HTR-8/SVneo (cell line): ENCODE results near the gene CHIT1.

Source experiments
- DNase-seq: peaks from one replicate; pipeline ENCODE4 v3.0.0; 2011; ENCODE audit warnings: low spot score, mixed read lengths; ENCODE audit not compliant: insufficient read length
- FAIRE-seq: peaks from 2 replicates; lab custom pipeline; 2011; peaks lifted over from hg19 to GRCh38; lab: Jason Lieb, UNC

The CHIT1 gene

GRCh38 chr1:203178083-203178482, 51.4 kb downstream of the CHIT1 start:
- FAIRE-seq (no peak), DNase-seq (peak; percentile 54)

DNA sequence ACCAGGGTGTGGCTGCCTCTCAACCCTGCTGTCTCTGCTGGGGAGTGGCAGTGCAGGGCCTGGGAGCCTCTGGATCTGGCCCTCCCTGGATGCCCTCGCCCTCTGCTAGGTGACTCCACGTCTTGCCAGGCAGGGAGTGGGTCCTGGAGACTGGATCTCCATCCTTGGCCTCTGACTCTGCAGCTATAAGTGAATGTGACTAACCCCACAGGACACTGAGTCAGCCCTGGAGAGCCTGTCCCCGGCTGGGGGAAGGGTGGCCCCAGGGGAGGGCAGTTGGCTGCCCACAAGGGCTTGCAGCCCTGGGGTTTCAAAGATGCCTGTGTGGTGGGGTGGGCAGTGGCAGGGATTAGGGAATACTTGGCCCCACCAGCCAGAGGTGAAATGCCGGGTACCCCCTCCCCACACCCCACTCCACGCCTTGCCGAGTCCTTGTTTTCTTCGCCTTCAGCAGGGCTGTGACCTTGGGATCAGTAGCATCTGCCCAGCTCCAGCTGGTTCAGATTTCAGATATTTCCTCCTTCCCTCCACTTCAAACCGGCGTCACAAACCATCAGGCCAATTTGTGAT, 51.9 kb downstream of the CHIT1 start:
- DNase-seq = peak; percentile 56
- FAIRE-seq = no peak

- FAIRE-seq = no peak
Measured at GRCh38 chr1:203177036-203177405, 52.5 kb downstream of the CHIT1 start.

DNA sequence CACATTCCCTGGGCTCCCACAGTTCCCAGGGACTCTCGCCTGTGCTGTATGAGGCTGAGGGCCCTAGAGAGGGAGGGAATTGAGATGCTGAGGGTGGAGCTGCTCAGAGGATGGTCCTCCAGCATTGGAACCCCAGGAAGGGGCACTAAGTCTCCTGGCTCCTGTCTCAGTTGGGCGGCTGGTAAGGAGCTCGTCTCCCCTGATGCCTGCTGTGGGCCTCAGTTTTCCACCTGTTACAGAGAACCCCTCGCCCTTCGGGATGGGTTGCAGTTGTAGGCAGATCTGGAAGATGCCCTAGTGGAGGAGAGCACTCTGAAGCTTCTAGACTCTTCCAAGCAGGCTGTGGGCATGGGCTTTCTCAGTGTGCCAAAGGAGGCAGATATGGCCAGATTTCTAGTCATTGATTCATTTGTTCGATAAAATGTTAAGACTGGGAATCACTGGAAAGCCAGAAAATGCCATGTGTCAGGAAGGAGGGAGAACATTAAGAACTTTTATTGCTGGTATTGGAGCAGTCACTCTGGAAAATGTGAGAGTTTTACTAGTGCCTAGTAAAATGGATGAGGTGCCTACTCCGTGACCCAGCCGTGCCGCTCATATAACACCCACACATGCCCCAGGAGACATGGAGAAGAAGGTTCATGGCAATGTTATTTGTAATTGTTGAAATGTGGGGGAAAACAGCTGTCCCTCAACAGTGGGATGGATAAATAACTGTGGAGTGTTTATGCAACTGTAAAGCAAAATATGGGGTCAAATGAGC, 53.0 kb downstream of the CHIT1 start:
- DNase-seq (no peak), FAIRE-seq (no peak)

More at GRCh38 chr1:203177036-203177405, 52.5 kb downstream of the CHIT1 start:
- no peak for DNase-seq

DNA sequence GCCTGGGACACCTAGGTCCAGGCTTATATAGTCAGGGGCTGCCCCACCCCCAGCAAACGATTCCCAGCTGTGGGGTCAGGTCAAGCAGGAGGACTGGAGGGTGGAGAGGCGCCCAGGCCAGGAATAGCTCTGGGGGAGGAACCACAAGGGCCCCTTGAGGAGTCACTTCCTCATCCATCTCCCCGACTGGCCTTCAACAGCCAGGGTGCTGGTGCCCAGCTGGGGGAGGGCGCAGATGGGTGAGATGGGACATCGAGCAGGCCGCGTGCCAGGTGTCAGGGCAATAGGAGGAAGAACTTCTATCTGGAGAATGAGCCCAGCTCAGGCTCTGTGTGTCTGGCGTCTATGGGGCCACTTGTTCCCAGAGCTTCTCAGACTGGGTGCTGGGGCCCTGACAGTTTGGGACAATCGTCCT, 53.6 kb downstream of the CHIT1 start:
- DNase-seq (no peak), FAIRE-seq (no peak)

- FAIRE-seq = no peak
Measured at GRCh38 chr1:203175237-203175826, 54.1 kb downstream of the CHIT1 start, which contains the start of gene MYBPH. MYBPH (minus strand) TSS chr1:203175826; CDS start chr1:203175755, 71 bp downstream.

DNA sequence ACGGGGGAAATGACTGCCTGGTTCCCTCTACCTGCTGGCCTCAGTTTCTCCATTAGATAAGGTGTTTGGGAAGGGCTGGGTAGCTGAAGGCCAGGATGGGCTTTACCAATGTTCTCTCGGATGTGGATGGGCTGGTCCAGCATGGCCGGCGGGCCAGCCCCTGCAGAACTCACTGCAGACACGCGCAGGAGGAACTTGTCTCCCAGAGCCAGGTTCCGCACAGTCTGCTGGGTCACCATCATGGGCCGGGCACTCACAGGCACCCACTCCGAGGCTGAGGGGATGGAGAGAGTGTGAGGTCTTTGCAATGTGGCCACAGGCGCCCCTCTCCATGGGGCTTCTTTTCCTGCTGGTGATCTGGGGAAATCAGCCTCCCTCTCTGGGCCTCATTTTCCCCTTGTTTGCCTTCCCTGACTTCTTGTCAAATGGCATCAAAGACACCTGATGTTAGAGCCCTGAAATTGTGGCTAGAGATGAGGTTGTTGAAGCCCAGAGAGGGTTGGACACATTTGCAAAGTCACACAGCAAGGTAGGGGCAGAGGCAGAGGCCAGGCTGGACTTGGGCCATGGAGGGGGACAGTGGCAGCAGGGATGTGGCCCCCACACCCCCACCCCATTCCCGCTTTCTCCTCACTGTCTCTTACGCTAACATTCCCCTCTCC, 55.0 kb downstream of the CHIT1 start:
- no peak for DNase-seq
- FAIRE-seq = no peak

More at GRCh38 chr1:203175237-203175826, 54.1 kb downstream of the CHIT1 start, which contains the start of gene MYBPH:
- DNase-seq = no peak

DNA sequence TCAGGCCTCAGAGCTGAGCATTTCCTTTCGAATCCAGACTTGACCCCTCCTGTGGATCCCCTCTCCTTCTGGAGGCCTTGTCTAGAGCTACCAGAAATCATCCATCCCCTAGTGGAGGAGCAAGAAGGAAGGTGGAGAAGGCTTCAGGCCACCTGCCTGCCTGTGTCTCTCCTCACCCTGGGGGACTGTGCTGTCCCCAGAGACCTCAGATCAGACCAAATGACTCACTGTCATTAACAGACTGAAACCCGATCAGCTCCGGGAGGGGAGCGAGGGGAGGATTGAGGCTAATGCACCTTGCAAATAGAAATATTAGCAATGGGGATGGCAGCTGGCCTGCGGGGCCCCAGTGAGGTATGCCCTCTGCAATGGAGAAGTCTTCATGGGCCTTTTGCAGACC, 55.9 kb downstream of the CHIT1 start:
- no peak for DNase-seq
- peak; percentile 13 for FAIRE-seq

GRCh38 chr1:203173011-203173555, 56.4 kb downstream of the CHIT1 start:
- DNase-seq (no peak), FAIRE-seq (no peak)

- peak; percentile 80 for DNase-seq
Measured at GRCh38 chr1:203172184-203173010, 57.1 kb downstream of the CHIT1 start.

DNA sequence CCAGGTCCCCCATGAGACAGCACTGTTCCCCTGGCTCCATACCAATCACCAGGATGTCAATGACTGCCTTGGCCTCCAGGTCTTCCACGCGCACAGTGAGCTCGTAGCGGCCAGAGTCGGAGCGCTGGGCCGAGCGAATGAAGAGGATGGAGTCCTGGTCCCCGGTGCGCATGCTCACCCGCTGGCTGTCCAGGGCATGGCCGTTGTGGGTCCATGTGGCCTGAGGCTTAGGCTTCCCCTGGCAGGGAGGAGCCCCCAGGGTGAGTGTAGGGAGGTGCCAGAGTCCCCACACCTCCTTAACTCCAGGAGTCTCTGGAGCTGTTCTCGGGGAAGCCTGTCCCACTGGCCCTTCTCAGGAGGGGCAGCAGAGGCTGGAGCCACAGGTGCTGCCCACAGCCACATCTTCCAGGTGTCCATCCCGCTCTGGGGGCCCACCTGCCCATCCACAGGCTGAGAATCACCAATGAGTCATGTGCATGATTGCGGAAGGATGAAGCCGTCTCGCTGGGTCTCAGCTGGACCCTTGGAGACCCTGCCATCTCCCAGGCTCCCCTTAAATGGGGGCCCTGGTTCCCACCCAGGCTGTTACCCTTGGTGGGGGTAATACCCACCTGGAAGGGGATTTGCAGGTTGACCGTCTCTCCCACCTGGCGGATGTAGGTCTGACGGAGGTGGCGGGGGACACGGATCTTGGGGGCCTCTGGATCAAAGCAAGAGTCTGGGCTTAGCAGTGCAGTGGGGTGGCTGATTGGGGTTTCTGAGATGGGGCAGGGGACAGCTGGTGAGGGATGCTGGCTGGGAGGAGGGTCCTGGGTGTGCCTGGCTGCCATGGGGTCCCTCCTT, 57.9 kb downstream of the CHIT1 start:
- DNase-seq (no peak), FAIRE-seq (no peak)

More at GRCh38 chr1:203172184-203173010, 57.1 kb downstream of the CHIT1 start:
- peak; percentile 65 for FAIRE-seq

GRCh38 chr1:203170625-203171330, 58.7 kb downstream of the CHIT1 start:
- DNase-seq (no peak), FAIRE-seq (no peak)

DNA sequence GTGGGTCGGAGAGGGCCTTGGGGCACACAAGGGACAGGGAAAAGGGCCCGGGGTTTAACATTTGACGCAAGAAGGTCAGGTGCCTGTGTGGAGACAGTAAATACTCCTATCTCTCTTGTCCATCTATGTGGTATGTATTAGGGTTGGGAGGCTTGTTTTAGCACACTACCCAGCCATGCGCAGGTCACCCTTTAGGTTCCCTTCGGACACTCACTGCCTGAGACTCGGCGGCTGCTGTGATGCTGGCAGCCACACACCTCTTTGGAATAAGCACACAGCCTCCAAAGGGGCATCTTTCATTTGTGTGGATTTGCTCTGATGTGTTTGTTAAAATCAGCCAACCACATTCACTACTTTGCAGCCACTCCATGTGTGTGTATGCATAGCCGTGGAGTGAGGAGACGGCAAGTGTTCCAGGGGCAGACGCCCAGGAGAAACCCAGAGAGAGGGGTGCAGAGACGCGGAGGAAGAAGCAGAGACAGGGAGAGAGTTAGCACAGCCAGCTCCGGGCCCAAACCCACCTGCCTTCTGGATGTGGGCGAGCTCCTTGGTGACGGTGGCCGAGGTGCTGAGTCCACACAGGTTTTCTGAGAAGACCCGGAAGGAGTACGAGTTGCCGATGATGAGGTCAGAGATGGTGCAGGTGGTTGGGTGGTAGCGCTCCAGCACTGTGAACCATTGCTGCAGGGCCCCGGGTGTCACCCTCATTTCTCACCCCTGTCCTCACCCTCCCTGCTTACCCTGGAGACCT, 59.5 kb downstream of the CHIT1 start:
- FAIRE-seq = no peak
- no peak for DNase-seq

GRCh38 chr1:203168991-203169390, 60.5 kb downstream of the CHIT1 start:
- DNase-seq (no peak), FAIRE-seq (no peak)

DNA sequence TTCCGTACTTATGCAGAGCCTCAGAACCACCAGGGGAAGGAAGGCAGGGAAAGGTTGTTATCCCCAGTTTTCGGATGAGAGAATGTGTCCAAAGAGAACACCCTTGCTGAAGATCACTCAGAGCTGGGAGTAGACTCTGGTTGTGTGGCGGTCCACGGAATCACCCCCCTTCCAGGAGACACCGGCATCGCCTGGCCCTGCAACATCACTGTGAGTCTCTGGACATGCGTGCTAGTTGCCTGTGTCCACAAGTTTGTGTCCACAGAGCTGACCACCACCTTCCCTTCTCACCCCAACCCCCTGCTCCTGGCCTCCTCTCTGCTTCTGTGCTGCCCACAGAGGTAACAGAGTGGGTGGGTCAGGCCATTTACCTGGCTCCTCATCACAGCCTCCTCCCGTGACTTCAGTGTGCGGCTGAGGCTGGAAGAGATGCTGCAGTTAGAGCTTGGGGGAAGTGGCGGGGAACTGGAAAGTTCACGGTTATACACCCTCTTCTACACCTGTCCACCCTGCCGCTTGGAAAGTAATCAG, 61.2 kb downstream of the CHIT1 start:
- DNase-seq = no peak
- no peak for FAIRE-seq

DNA sequence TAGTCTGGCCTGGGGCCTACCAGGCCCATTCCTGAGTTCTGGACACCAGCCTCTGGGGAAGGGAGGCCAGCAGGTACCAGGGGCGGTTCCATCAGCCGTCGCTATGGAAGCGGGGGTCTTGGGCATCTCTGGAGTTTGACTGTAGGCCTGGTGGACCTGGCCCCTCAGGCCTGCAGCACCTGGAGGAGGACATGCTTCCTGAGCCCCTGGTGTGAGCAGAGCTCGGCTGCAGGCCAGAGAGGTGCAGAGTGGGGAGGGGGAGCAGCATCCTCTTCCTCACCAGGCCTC, 61.6 kb downstream of the CHIT1 start:
- DNase-seq = no peak

More for the DNA sequence above, 61.6 kb downstream of the CHIT1 start:
- FAIRE-seq = no peak
